Brain microvascular endothelial cell (primary cell): Measurements from ENCODE around the gene ADRA2A.
A peak's percentile ranks its signal among the peaks of the same experiment; 100 is the strongest.

ENCODE experiments used
- DNase-seq: peaks from one replicate; pipeline ENCODE4 v3.0.0-alpha.2; 2020
- H3K27ac ChIP-seq: fragments of 250-450 bp; sonication (Bioruptor Pico); 2 replicates; pipeline ENCODE4 v1.5.1; 2020; ENCODE audit warnings: mild to moderate bottlenecking, moderate library complexity
- H3K27me3 ChIP-seq: fragments of 250-450 bp; sonication (Bioruptor Pico); replicated peaks from 2 replicates; pipeline ENCODE4 v1.5.1; 2020; ENCODE audit warnings: mild to moderate bottlenecking
- H3K36me3 ChIP-seq: fragments of 250-450 bp; sonication (Bioruptor Pico); replicated peaks from 2 replicates; pipeline ENCODE4 v1.5.1; 2020; ENCODE audit warnings: mild to moderate bottlenecking
- H3K4me3 ChIP-seq: 2 replicates; pipeline ENCODE4 v1.5.1; 2011; ENCODE audit warnings: low read depth, mild to moderate bottlenecking, control low read depth, low read length, moderate library complexity
- in situ Hi-C: cut with HindIII; loops from 2 replicates; pipeline ENCODE4 v1.10.0; 2017; ENCODE audit warnings: low sequenced_read_pairs, low pct_ligation_motif_present
- TF ChIP-seq, protein P1 (sequence below): IDR thresholded peaks from 2 replicates; pipeline ENCODE4 v1.5.1; 2011; ENCODE audit warnings: low read depth, mild to moderate bottlenecking, moderate library complexity, low read length, control low read depth, inconsistent platforms; ENCODE audit errors: missing control alignments

ADRA2A gene

DNA sequence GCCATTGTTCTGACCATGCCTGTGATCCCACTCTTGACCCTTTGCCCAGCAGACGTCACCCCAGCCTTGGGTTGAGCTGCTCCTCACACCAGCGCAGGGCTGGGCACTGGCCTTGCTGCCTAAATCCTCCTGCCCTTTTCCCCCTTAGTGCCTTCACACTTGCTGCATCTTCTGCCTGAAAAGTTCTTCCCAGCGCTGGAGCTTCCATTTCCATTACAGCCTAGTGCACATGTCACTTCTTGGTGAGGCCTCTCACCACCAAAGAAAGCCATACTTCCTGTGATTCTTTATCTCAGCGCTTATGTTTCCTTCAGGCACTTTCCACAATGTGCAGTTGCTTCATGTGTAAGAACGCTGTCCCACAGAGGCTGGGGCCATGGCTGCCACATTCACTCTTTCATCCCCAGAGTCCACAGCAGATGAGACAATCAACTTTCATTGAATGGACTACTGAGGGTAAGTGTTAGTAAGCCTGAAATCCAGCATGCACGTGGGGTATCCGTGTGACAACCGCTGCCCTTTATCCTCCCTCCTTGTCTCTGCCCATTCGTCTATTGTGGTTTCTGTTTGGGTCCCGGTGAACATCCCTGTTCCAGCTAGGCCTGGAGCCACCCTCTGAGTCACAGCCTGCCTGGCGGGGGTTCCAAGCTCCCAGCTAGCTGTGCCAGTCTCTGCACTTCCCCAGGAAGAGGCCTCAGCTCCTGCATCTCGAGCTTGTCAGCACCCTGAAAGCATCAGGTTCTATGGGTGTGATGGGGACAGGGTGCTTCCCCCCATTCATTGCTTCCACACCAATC, 37.3 kb downstream of the ADRA2A start:
- Histone ChIP-seq H3K27me3 (no peaks in the 10 kb centered on the region), H3K4me3 (no peak overlapping the region), H3K36me3 (no peaks in the 10 kb centered on the region), H3K27ac (no peak overlapping the region)
- peak; percentile 6 for DNase-seq
- TF ChIP-seq, protein P1, sequence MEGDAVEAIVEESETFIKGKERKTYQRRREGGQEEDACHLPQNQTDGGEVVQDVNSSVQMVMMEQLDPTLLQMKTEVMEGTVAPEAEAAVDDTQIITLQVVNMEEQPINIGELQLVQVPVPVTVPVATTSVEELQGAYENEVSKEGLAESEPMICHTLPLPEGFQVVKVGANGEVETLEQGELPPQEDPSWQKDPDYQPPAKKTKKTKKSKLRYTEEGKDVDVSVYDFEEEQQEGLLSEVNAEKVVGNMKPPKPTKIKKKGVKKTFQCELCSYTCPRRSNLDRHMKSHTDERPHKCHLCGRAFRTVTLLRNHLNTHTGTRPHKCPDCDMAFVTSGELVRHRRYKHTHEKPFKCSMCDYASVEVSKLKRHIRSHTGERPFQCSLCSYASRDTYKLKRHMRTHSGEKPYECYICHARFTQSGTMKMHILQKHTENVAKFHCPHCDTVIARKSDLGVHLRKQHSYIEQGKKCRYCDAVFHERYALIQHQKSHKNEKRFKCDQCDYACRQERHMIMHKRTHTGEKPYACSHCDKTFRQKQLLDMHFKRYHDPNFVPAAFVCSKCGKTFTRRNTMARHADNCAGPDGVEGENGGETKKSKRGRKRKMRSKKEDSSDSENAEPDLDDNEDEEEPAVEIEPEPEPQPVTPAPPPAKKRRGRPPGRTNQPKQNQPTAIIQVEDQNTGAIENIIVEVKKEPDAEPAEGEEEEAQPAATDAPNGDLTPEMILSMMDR, result no peak
- in situ Hi-C loops, result no loop called here

DNA sequence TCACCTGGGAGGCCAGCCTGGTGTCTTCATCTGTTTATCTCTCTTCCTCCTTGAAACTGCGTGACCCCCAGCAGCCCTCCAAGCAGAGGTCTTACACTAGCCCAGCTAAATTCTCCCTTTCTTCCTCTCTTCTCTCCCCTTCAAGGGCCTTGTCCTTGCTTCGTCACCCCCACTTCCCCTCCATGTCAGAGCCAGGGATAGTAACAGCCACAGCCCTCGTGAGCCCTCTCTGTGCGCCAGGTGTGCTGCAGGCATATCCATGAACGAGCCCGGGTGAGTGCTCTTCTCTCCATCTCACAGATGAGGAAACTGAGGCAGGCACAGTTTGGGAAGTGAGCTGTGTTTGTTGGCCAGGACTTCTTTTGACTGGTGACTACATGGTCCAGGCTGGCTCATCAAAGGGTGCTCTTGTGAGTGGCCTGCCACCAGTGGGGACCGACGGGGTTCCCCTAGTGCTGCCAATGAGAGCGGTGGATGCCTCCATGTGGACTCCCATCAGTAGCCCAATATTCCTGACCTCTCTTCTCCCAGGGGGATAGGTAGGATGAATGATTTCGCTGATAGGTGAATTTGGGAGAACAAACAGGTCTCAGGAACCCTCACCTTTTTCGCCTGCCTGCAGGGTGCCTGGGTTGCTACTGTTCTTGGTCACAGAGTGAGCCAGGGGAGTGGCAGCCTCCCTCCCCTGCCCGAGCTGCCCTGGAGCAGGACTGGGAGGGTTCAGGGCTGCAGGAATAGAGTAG, 38.1 kb downstream of the ADRA2A start:
- Histone ChIP-seq H3K36me3 (no peaks in the 10 kb centered on the region), H3K27ac (no peak overlapping the region), H3K27me3 (no peaks in the 10 kb centered on the region), H3K4me3 (no peak overlapping the region)
- TF ChIP-seq, protein P1, result no peak
- no peak for DNase-seq
- in situ Hi-C loops, result no loop called here

DNA sequence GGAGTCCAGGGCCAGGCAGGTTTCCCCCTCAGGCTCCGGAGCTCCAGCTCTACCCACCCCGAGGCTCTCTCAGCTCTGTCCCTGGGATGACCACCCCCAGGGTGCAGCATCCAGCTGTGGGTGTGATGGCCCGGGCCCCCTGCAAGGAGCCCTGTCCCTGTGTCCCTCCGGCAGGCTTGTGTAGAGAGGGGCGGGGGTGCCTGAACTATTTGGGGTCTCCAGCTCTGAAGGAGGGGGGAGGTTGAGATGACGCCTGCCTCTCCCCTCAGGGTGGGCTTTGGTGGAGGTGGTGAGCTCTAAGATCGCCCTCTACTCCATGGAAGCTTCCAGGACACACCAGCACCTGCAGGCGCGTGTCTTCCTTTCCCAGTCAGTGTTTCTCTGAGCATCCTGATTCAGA, 39.4 kb downstream of the ADRA2A start:
- in situ Hi-C loops, result no loop called here
- Histone ChIP-seq H3K36me3 (no peaks in the 10 kb centered on the region), H3K27ac (no peak overlapping the region), H3K27me3 (no peaks in the 10 kb centered on the region), H3K4me3 (no peak overlapping the region)
- TF ChIP-seq, protein P1, result no peak
- no peak for DNase-seq

DNA sequence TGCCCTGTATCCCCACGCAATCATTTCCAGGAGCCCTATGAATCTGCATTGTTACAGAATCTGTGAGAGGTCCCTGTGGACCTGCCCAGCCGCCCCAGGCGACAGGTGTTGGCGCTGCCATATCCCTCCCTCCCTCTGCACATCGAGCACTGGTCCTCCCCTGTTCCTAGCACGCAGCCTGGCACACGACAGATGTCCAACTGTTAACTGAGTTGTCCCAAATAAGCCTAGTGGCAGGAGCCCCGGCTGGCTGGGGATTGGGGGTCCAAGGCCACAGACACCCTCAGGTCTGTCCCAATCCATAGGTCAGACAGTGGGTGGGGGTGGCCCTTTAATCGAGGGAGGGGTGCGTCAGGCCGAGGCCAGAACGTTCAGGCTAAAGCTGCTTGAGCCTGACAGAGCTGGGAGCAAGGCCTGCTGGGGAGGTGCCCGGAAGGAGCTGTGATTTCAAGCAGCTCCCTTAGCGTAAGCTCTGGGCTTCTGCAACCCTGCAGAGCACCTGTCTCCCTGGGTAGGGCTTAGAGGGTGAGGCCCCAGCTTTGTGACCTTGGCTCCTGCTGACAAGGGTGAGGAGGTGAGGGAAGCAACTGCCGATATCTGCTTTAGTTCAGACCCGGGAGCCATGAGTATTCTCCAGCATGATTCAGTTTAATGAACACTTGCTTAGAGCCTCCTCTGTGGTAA, 40.1 kb downstream of the ADRA2A start:
- H3K27ac ChIP-seq, result no peak overlapping the region
- DNase-seq, result no peak
- H3K36me3 ChIP-seq, result no peaks in the 10 kb centered on the region
- H3K4me3 ChIP-seq, result no peak overlapping the region
- no peaks in the 10 kb centered on the region for H3K27me3 ChIP-seq
- in situ Hi-C loops, result no loop called here
- TF ChIP-seq, protein P1, result no peak

DNA sequence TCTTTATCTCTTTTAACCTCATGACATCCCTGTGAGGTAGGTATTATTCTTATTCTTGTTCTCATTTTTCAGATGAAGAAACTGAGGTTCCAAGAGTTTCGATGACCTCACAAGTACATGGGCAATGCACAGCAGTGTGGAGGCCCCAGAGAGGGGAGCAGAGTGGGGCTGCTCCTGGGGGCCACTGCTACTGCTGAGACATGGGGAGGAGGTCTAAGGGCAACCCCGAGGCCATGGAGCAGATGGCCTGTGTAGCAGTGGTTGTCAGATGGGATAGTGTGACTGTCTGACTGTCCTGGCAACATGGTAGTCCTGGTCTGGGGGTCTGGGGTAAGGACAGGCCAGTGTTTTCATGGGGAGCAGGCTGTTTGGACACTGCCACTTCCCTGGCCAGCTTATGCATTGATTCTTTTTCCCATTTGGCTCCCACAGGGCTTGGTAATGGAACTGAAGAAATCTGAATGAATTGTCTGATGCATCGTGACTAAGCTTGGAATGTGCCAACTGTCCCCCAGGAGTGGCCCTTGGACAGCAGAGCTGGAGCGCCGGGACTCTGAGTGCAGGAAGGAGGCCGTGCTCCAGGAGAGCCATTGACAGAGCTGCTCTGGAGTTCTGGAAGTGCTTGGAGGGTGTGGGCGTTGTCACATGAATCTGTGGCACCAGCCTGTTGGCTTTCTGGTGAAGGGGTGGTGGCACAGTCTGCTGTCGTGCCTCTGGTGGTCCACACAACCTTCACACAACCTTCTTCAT, 40.9 kb downstream of the ADRA2A start:
- H3K4me3 ChIP-seq, result no peak overlapping the region
- H3K36me3 ChIP-seq, result no peaks in the 10 kb centered on the region
- TF ChIP-seq, protein P1, result no peak
- DNase-seq, result no peak
- no peak overlapping the region for H3K27ac ChIP-seq
- in situ Hi-C loops, result no loop called here
- no peaks in the 10 kb centered on the region for H3K27me3 ChIP-seq
